Iris pigment epithelial cell (primary cell): Measurements from ENCODE around the gene ACSL6.
"Not testable (repeated sequence)": the region's sequence is repeated elsewhere in the genome, so short reads cannot be mapped to it uniquely, and the experiment has no call there.

Source experiments
- DNase-seq: peaks from one replicate; pipeline ENCODE4 v3.0.0-alpha.2; 2011; ENCODE audit warnings: low read depth

Gene ACSL6

GRCh38 chr5:131939690-131940345 is 71.6 kb downstream of the ACSL6 start:
- DNase-seq: no peak

- no peak for DNase-seq
These were observed 79.2 kb downstream of the ACSL6 start for GRCh38 chr5:131932235-131932634.

GRCh38 chr5:131928957-131929356 is 82.5 kb downstream of the ACSL6 start:
- no peak for DNase-seq

GRCh38 chr5:131926168-131926567 is 85.3 kb downstream of the ACSL6 start:
- DNase-seq: no peak

GRCh38 chr5:131916481-131916880 is 95.0 kb downstream of the ACSL6 start:
- no peak for DNase-seq

- no peak for DNase-seq
These were observed 97.0 kb downstream of the ACSL6 start for GRCh38 chr5:131914472-131914871.

GRCh38 chr5:131913603-131914002 is 97.9 kb downstream of the ACSL6 start:
- DNase-seq: no peak

GRCh38 chr5:131906668-131907067 is 104.8 kb downstream of the ACSL6 start:
- DNase-seq: no peak

- DNase-seq: not testable (repeated sequence)
These were observed 109.2 kb downstream of the ACSL6 start for GRCh38 chr5:131902266-131902665.
